Ramos (cell line): Measurements from ENCODE around the gene CMTM1.
"Not testable (repeated sequence)": the region's sequence is repeated elsewhere in the genome, so short reads cannot be mapped to it uniquely, and the experiment has no call there.

ENCODE experiments used
- in situ Hi-C: fragments of 300-500 bp; cut with MboI; formaldehyde crosslinking; loops from one replicate; pipeline ENCODE4 v1.14.3; 2022; ENCODE audit warnings: low sequenced_read_pairs; ENCODE audit not compliant: unreplicated experiment

The CMTM1 gene

DNA sequence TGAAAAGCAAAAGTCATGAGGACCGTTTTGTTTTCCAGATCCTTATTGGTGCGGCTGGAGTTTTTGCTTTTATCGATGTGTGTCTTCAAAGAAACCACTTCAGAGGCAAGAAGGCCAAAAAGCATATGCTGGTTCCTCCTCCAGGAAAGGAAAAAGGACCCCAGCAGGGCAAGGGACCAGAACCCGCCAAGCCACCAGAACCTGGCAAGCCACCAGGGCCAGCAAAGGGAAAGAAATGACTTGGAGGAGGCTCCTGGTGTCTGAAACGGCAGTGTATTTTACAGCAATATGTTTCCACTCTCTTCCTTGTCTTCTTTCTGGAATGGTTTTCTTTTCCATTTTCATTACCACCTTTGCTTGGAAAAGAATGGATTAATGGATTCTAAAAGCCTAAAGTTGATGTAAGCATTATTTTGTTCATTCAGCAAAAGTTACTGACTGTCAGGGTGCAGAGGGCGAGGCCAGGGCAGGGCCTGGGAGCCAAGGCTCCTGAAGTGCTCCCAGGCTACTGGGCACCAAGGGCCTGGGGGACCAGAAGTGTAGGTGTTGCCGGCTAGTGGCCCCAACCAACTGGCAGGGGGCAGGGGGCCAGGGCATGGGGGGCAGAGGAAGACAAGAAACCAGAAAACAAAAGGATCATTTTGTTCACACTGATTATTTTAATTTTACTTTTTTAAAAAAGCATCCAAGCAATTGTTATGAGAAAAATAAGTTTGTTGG is 21.8 kb downstream of the CMTM1 start:
- in situ Hi-C loops = no loop called here

DNA sequence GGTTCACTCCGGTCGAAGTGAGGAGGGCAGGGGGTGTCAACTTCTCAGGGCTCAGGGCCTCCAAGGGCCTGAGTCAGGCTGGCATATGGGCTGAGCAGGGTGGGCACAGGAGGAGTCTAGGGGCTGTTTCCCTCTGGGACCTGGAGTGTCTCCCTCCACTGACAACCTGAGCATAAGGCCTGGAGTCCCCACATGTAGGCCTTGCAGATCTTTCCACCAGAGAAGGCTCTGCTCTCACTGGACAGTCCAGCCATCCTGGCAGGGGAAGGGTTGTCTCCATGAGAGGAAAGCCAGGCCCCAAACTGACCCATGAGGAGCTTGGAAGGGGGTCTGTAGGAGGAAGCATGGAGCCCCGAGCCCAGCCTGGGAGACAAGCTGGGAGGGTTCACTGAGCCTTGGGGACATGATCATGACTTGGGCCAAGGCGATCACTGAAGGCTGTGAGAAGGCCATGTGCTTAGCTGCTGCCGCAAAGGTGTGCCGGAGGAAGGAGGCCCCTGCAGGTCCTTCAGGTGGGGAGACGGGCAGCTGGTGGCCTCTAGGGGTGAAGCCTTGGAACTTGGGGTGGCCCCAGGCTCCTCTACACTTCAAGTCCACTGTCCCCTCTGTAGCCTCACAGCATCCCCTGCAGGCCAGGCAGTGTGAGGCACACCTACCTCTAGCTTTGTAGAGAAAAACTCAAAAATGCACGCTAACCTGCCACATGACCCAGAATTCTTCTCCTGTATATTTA is 22.9 kb downstream of the CMTM1 start:
- in situ Hi-C loops = no loop called here

DNA sequence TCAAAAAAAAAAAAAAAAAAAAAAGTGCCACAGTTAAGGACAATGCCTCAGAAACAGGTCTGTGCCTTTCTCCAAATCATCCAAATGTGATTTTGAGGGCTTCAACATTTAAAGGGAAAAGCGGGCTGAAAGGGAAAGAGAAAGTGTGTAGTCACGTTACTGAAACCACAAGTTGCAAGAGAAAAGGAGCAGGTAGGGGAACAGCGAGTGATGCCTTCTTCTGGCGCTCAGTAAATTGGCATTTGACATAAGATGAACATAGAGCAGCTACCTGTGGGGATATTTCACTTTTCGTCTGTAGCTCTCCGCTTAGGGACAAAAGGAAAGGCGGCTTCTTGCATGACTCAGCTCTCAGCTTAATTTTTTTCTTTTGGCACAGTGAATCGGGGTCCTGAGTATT is 24.1 kb downstream of the CMTM1 start:
- in situ Hi-C loops = no loop called here

DNA sequence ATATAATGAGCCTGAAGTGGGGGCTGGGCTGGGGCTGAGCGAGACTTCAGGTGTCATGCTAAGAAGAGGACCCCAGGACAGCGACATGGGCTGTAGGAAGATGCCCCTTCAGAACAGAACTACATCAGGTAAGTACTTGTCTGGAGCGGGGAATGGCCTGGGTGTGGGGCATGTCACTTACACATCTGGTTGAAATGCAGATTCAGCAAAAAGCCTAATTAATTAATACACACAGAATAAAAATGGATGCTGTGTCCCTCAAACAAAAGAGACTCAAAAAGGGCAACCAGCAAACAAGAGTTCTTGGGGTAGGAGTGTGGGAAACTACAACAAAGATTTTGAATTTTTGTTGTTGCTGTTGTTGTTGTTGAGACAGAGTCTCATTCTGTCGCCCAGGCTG is 24.8 kb downstream of the CMTM1 start:
- in situ Hi-C loops = no loop called here

DNA sequence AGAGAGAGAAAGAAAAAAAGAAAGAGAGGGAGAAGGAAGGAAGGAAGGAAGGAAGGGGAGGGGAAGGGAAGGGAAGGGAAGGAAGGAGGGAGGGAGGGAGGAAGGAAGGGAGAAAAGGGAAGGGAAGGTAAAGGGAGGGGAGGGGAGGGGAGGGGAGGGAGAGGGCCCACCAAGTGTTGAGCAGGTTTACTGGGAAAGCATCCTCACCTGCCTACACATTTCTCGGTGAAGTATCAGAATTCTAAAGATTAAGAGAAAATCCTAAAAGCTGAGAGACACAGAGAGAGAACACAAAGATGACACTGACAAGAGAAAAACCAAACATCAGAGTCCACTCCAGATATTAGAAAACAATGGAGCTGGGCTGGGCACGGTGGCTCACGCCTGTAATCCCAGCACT is 26.0 kb downstream of the CMTM1 start:
- in situ Hi-C loops = no loop called here

DNA sequence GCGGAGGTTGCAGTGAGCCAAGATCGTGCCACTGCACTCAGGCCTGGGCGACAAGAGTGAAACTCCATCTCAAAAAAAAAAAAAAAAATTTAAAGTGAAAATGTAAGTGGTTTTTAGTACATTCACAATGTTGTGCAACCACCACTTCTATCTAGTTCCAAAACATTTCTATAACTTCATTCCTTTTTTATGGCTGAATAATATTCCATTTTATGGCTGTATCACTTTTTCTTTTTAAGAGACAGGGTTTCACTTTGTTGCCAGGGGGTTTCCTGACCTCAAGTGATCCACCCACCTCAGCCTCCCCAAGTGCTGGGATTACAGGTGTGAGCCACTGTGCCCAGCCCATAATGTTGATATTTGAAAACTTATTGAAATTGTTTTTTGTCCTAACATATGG is 26.6 kb downstream of the CMTM1 start:
- in situ Hi-C loops = no loop called here

DNA sequence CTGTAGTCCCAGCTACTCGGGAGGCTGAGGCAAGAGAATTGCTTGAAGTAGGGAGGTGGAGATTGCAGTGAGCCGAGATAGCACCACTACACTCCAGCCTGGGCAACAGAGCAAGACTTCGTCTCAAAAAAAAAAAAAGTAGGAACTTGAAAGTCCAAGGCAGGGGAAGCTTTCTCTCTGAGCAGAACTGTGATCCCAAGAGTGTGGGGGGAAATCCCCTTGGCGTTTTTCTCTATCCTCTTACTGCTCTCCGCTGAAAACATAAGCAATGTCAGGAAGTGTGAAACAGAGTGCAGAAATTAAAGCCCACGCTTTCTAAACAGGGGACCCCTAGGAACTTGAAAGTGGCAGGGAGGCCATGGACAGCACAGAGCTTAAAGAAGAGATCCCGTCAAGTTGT is 28.5 kb downstream of the CMTM1 start:
- in situ Hi-C loops = no loop called here

DNA sequence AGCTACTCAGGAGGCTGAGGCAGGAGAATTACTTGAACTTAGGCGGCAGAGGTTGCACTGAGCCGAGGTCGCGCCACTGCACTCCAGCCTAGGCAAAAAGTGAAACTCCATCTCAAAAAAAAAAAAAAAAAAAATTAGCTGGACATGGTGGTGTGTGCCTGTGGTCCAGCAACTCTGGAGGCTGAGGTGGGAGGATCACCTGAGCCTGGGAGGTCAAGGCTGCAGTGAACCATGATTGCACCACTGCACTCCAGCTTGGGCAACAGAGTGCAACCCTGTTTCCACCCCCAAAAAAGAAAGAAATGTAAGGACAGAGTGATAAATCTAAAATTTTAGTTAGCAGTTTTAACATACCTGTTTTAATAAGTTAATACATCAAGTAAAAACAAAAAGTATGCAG is 30.3 kb downstream of the CMTM1 start:
- in situ Hi-C loops = not testable (repeated sequence)

DNA sequence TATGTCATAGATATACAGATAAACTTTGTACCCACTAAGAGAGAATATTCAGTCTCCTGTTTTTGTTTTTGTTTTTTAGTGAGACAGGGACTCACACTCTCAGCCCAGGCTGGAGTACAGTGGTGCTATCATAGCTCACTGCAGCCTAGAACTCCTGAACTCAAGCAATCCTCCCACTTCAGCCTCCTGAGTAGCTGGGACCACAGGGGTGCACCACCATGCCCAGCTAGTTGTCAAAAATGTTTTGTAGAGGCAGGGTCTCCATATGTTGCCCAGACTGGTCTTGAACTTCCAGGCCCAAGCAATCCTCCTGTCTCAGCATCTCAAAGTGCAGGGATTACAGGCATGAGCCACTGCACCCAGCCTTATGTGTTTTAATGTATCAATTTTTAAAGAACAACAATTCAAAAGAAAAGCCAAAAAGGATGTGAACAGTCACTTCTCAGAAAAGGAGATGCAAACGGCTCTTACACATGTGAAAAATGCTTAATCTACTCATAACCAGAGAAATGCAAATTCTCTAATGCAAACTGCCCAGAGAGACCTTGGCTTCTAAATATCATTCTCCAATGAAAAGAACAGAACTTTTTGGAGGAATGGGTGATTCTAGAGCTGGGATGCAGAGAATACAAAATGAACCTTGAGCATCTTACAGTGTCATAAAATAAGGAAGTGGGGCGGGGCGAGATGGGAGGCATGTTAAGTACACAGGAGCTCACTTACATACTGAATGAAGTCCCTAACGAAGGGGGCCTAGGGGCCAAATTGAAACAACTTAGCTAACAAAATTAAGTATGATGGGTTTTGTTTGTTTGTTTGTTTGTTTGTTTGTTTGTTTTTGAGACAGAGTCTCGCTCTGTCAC is 31.0 kb downstream of the CMTM1 start:
- in situ Hi-C loops = no loop called here

DNA sequence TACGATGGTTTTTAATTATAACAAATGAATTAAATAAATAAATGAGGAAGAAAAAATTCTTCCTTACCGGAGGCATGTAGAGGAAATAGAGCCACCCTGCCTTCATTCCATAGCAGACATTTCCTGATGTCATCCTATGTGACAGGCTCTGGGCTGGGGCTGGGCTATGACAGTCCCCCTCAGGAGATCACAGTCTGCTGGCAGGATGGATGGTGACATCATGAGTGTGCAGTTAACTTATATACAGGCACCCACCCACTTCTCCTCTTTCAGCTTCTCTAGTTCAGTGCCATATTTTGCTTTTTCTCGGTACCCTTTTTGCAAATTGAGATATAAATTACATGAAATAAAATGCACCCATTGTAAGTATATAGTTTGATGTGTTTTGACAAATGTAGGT is 31.9 kb downstream of the CMTM1 start:
- in situ Hi-C loops = no loop called here

DNA sequence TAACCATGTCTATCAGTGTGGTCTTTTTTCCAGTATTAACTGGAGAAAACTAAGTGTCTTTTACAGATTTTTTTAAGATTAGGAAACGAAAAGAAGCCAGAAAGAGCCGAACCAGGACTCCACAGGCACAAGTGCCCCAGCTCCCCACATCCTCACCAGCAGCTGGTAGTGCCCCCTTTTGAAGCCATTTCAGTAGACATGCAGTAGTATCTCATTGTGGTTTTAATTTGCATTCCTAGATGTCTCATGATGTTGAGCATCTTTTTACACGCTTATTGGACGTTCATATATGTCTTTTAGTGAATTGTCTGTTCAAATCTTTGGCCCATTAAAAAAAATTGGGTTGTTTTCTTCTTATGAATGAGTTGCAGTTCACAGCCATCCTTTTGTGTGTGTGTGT is 33.5 kb downstream of the CMTM1 start:
- in situ Hi-C loops = loop anchor here (5.0 to 10.0 kb wide), 2 partner anchors 192 to 265 kb away; no protein-coding TSS in a partner anchor

DNA sequence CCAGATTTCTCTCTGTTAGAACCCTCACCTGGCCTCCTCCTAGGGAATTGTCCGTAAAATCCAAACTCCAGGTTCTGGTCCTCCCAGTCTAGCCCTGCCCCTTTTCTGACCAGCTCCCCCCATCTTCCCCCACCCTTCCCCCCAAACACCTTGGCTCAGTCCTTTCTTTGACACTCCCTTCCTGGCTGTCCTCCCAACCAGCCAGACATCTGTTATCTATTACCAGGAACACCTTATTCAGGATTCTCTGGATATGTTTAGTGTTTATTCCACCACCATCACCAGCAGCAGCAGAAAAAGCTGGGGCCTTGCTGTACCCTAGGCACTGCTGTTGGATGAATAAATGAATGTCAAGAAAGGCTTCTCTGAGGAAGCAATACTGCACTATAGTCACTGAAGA is 34.2 kb downstream of the CMTM1 start:
- in situ Hi-C loops = loop anchor here (5.0 to 10.0 kb wide), 2 partner anchors 193 to 264 kb away; no protein-coding TSS in a partner anchor

DNA sequence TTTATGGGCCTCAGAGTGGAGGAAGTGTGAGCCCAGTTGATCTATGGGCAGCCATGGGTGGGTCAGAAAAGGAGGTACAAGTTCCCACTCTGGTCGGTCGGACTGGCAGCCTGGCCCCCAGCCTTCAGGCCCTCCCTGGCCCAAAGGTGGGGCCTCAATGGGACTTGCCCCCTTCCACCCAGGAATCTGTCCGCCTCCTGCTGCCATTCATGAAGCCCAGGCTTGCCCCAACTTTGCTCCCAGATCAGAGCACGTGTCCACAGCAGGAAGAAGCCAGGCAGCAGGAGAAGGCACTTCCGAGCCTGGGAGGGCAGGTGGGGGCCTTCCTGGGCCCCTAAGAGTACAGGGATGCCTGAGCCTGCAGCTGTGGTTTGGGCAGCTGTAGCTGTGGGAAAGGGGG is 35.2 kb downstream of the CMTM1 start:
- in situ Hi-C loops = loop anchor here (5.0 to 10.0 kb wide), 2 partner anchors 194 to 263 kb away; no protein-coding TSS in a partner anchor

DNA sequence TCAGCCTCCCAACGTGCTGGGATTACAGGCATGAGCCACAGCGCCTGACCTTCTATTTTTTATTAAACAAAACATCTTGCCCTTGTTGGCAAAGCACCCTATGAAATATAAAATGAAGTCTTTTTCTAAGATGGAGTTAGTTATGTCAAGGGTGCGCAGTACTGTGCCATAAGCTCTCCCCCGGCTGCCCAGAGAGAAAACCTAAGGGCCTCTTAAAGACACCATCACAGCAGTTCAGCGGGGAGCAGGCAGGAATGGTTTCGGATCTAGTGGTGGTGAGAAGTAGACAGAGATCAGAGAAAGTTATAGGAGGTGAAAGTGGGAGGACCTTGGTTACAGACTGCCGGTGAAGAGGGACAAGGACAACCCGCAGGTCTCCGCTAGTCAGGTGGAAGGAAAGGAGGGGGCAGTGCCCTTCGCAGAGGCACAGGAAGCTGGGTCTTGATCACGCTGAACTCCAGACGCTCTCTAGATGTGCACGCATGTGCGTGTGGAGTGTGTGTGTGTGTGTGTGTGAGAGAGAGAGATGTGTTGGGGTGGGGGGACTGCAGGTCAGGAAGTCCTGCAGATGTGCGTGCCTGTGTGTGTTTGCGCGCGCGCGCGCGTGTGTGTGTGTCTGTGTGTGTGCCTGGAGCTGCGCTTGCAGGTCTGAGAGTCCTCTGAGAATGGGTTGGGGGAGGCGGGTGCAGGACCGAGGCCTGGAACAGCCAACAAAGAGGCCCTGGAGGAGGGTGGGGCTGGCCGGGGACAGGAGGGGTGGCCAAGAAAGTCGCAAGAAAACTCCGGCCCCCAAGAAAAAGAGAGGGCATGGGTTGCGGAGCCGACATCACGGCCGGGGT is 37.5 kb downstream of the CMTM1 start:
- in situ Hi-C loops = loop anchor here (5.0 to 10.0 kb wide), 2 partner anchors 196 to 261 kb away; no protein-coding TSS in a partner anchor

DNA sequence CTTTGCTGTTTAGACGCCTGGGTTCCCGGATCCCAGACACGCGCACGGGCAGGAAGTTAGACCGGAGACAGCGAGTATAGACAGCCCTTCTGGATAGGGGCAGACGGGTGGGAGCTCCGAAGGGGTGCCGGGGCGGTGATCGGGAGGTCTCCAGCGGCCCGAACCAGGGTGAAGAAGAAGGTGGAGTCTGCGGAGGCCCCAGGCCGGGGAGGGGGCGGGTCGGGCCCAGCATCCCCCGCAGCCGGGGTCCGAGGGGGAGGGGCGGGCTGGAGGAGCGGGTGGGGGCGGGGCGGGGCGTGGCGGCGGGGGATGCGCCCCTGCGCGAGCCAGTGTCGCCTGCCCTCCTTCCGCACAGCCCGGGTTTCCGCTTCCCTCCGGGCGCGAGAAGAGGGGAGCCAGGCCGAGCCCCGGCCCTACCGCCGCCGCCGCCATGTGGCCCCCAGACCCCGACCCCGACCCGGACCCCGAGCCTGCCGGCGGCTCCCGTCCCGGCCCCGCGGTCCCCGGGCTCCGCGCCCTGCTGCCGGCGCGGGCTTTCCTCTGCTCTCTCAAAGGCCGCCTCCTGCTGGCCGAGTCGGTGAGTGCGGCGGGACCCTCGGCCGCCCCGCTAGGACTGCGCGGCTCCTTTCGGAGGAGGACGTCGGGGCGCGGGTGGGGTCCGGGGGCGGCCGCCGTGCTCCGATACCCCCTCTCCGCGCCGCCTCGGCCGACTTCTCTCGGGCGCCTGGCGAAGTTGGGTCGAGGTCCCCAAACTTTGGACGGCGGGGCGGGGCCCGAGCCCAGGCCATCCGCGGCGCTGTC is 38.3 kb downstream of the CMTM1 start, which contains the start of gene CMTM3:
TSS of gene CMTM3 (plus strand) at position 329 of the 801 bp plus-strand sequence. CDS start at position 431, 102 bp downstream.
- in situ Hi-C loops = loop anchor here (5.0 to 10.0 kb wide), 2 partner anchors 197 to 260 kb away; no protein-coding TSS in a partner anchor

DNA sequence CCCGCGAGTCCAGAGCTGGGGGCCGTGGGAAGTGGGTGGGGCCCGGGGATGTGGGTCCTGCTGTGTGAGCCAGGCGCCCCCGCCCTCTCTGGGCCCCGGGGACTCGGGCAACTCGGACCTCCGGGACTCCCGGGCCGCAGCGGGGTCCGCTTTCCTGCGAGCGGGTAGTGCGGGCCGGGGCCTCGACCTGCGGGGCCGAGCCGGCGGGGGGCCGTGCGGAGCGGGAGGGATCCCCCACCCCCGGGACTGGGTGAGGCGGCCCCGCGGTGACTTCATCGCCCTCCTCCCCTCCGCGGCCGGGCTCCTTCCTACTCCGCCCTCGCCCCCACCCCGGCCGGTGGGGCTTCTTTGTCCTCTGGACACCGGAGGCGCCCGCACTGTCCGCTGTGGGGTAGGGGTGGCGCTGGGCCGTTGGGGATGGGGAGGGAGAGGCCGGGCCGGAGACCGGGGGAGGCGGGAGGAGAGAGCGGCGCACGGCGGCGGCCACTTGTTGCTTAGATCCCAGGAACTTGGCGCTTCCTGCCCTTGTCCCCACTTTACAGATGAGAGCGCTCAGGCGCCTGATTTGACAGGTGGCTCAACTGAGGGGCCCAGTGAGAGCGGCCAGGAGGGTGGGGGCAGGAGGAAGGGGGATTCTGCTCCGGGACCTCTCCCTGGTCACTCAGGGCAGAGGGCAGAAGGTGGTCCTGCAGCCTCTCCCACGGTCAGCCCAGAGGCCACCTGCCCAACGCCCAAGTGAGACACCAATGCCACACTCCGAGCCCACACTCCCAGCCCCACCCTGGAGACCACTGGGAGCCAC is 39.1 kb downstream of the CMTM1 start:
- in situ Hi-C loops = loop anchor here (10.0 kb wide), 1 partner anchor 259 kb away; no protein-coding TSS in a partner anchor

DNA sequence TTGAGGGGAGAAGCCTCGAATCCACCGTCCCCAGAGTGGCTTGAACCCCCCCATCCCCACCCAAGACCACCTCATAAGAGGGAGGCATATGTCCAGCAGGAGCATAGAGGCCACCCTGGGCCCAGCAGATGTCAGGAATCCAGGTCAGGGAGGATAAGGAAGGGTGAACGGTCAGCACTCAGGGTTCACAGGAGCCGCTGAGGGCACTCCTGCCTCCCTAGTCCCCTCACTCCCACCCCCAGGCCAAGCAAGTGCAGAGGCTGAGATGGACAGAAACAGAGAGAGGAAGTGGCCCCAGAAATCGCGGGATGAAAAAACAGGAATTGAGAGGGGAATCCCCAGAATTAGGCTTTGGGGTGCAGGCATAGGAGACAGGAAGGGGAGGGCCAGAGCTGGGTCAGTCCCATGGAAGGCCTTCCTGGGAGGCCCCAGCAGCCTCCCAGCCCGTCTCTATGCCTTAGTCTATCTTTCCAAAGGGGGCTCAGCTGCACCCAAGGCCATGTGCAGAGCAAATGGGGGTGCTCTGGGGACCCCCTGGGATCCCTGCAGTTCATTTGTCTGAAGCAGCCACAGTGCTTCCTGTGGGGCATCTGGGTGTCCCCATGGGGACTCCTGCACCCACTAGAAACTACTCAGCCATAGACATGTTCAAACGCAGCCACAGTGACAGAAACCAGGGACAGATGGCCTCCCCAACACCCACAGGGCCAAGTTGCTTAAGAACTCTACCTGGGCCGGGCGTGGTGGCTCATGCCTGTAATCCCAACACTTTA is 39.9 kb downstream of the CMTM1 start:
- in situ Hi-C loops = loop anchor here (10.0 kb wide), 1 partner anchor 259 kb away; no protein-coding TSS in a partner anchor
